Measurements from ENCODE around the gene SORCS2. TPM values are rescaled to one million over a fixed set of nuclear protein-coding genes. Genes with fewer than 3 reads are reported as not detected.

Gene SORCS2
- total RNA-seq, 1 experiment from 2014 or later: not detected

DNA sequence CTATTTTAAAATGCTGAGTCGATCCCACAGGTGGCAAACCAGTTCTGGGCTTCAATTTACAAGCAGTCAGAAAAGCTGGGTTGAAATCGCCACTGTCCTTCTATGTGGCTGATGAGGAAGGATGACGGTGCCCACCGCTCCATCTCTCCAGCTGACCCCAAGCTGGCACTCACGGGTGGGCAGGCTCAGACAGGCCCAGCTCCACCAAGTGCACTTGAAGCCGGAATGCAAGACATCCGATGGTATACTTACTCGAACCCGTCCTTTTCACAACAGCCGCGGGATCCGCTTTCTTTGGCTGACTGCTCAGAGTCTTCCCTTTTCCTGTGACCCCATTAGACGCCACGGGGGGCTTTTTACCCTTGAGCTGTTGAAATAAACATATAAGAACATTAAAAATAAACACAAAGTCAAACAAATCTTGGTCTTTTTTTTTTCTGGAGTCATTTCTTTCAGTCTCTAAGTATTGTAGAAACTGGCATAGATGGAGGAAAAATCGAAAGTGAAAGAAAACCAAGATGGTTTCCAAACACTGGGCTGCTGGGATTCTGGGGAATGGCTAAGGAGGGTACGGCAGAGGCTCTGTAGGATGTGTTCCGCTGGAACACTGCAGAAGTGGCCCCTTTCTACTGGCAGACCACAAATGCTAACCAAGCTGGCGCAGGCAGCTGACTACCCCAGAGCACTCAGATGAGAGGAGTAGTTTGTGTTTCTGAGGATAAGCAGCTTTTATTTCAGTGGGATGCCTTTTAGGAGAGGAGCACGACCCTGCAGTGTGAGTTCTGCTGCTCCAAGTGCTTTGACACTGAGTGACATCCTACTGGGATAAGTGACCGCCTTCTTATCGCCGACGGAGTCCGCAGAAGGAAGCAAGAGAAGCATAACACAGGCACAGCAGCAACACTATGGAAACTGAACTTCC lies 586.4 kb downstream of the SORCS2 start:
- BruUV-seq (replicated peaks): no TSS peak
- CTCF ChIA-PET: no interaction called here
- DNase-seq: no peak
- H3K27me3 Mint-ChIP-seq (ENCODE audit: unreplicated experiment): no peaks in the 10 kb centered on the region
- intact Hi-C loops (cut with micrococcal nuclease; ENCODE audit: unreplicated experiment): no loop called here
- TF ChIP-seq, protein P1, sequence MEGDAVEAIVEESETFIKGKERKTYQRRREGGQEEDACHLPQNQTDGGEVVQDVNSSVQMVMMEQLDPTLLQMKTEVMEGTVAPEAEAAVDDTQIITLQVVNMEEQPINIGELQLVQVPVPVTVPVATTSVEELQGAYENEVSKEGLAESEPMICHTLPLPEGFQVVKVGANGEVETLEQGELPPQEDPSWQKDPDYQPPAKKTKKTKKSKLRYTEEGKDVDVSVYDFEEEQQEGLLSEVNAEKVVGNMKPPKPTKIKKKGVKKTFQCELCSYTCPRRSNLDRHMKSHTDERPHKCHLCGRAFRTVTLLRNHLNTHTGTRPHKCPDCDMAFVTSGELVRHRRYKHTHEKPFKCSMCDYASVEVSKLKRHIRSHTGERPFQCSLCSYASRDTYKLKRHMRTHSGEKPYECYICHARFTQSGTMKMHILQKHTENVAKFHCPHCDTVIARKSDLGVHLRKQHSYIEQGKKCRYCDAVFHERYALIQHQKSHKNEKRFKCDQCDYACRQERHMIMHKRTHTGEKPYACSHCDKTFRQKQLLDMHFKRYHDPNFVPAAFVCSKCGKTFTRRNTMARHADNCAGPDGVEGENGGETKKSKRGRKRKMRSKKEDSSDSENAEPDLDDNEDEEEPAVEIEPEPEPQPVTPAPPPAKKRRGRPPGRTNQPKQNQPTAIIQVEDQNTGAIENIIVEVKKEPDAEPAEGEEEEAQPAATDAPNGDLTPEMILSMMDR (IDR thresholded peaks at IDR 0.05; ENCODE audit: unreplicated experiment): no peak
- no peak overlapping the region for H3K4me3 Mint-ChIP-seq (ENCODE audit: low read depth, unreplicated experiment)
- no peak overlapping the region for H3K27ac Mint-ChIP-seq (ENCODE audit: unreplicated experiment)
- peaks cover 21% of the 10 kb centered on the region for H3K36me3 Mint-ChIP-seq (ENCODE audit: insufficient read depth, unreplicated experiment)
- no peaks in the 10 kb centered on the region for H3K4me1 Mint-ChIP-seq (ENCODE audit: low read depth, unreplicated experiment)
- no peaks in the 10 kb centered on the region for H3K9me3 Mint-ChIP-seq (ENCODE audit: low read depth, unreplicated experiment)

DNA sequence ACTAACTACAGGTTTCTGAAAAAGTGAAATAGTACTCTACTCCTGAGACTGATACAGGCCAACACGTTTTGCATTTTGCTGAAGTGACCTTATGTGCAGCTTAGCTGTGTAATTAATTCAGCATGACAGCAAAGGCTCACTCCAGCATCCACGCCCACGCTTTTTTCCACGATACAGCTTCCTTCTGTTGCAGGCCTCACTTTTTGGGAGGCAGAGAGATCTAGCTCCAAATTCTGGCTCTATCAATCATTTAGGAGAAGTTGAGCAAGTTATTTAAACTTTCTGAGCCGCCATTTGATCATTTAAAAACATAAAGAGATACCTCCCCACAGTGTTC lies 587.1 kb downstream of the SORCS2 start:
- Mint-ChIP-seq H3K4me1 (ENCODE audit: low read depth, unreplicated experiment) (no peaks in the 10 kb centered on the region), H3K36me3 (ENCODE audit: insufficient read depth, unreplicated experiment) (peaks cover 14% of the 10 kb centered on the region), H3K4me3 (ENCODE audit: low read depth, unreplicated experiment) (no peak overlapping the region), H3K27me3 (ENCODE audit: unreplicated experiment) (no peaks in the 10 kb centered on the region), H3K27ac (ENCODE audit: unreplicated experiment) (no peak overlapping the region), H3K9me3 (ENCODE audit: low read depth, unreplicated experiment) (no peaks in the 10 kb centered on the region)
- intact Hi-C loops (cut with micrococcal nuclease; ENCODE audit: unreplicated experiment): no loop called here
- TF ChIP-seq, protein P1 (IDR thresholded peaks at IDR 0.05; ENCODE audit: unreplicated experiment): no peak
- CTCF ChIA-PET: no interaction called here
- no peak for DNase-seq
- no TSS peak for BruUV-seq (replicated peaks)

DNA sequence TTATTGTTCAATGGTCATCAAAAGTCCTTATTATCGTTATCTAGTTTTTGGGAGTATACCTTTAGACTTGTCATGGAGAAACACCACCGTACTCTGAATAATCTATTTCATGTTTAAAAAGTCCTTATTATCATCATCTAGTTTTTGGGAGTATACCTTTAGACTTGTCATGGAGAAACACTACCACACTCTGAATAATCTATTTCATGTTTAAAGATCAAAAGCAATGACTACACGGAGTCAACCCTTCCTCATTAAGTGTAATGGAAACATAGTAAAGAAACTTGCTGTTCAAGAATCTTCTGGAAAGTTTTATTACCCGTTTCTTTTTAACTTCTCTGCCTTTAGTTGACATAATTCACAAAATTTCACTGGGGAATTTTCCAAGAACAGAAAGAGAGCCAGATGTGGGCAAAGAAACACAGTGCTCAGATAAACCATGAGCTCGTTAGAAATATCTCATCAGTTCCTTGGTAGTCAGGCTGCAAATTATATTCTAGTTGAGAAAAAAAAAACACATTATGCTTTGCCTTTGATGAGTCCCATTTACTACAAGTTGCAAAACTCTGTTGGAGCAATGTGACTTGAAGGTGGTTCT lies 588.5 kb downstream of the SORCS2 start:
- no peak for DNase-seq
- intact Hi-C loops (cut with micrococcal nuclease; ENCODE audit: unreplicated experiment): no loop called here
- Mint-ChIP-seq H3K36me3 (ENCODE audit: insufficient read depth, unreplicated experiment) (peaks cover 5% of the 10 kb centered on the region), H3K4me1 (ENCODE audit: low read depth, unreplicated experiment) (no peaks in the 10 kb centered on the region), H3K4me3 (ENCODE audit: low read depth, unreplicated experiment) (no peak overlapping the region), H3K27ac (ENCODE audit: unreplicated experiment) (no peak overlapping the region), H3K9me3 (ENCODE audit: low read depth, unreplicated experiment) (no peaks in the 10 kb centered on the region), H3K27me3 (ENCODE audit: unreplicated experiment) (no peaks in the 10 kb centered on the region)
- CTCF ChIA-PET: no interaction called here
- BruUV-seq (replicated peaks): no TSS peak
- TF ChIP-seq, protein P1 (IDR thresholded peaks at IDR 0.05; ENCODE audit: unreplicated experiment): no peak

DNA sequence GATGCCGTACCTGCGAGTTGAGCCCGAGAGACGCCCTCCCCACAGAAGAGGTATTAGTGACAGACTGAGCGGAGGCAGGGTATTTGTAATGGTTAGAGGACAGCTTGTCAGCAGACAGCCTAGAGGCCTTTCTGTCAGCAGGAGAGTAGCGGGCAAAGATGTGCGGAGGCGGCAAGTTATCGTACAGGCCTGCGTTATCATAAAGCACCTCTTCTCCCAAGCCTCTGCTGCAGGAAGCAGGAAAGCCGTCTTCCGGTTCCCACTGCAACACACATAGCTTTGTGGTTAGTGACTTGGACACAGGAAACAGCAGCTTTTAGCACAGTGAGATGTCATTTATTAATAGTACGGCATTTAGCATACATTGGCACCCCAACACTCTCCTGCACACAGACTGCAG lies 589.0 kb downstream of the SORCS2 start:
- intact Hi-C loops (cut with micrococcal nuclease; ENCODE audit: unreplicated experiment): no loop called here
- H3K36me3 Mint-ChIP-seq (ENCODE audit: insufficient read depth, unreplicated experiment): peaks cover 5% of the 10 kb centered on the region
- H3K9me3 Mint-ChIP-seq (ENCODE audit: low read depth, unreplicated experiment): no peaks in the 10 kb centered on the region
- no peaks in the 10 kb centered on the region for H3K27me3 Mint-ChIP-seq (ENCODE audit: unreplicated experiment)
- no peak for DNase-seq
- CTCF ChIA-PET: no interaction called here
- H3K4me1 Mint-ChIP-seq (ENCODE audit: low read depth, unreplicated experiment): no peaks in the 10 kb centered on the region
- H3K27ac Mint-ChIP-seq (ENCODE audit: unreplicated experiment): no peak overlapping the region
- TF ChIP-seq, protein P1 (IDR thresholded peaks at IDR 0.05; ENCODE audit: unreplicated experiment): no peak
- no peak overlapping the region for H3K4me3 Mint-ChIP-seq (ENCODE audit: low read depth, unreplicated experiment)
- no TSS peak for BruUV-seq (replicated peaks)
